ENCODE data around the gene HOXC6.

DNA sequence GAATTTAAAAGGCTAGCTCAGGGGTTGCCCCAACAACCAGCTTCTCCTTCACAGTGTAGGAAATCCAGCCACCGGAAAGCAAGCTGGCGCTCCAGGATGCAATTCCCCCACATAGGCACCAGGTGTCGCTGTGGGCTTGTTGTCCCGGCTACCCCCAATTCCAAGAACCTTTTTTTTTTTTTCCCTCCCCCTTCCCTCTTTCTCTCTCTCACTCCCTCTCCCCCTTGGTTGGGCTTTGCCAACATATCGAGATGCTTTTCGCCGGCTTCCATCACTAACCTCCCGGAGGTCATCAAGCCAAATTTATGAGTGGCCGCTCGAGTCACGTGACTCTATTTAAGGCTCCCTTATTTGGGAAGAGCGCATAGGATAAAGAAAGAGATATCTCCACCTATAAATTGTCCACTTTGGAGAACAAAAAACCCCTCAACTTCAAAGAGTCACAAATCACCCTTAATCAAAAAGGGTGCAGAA lies 4.4 kb downstream of the HOXC6 start, which contains the start of gene HOXC5:
- no peak for TF ChIP-seq POLR2AphosphoS5 (IDR thresholded peaks at IDR 0.05)
- no peak for TF ChIP-seq POLR2A (IDR thresholded peaks at IDR 0.05)

Data from stomach (tissue), 4 donors.